Hematopoietic multipotent progenitor cell treated with erythropoietin and hydrocortisone succinate and interleukin-3 and kit ligand, for 6 days (in vitro differentiated cells): ENCODE measurements around the gene CIB2.

Experiments
- DNase-seq: peaks from one replicate; pipeline ENCODE4 v3.0.0-alpha.2; 2015

CIB2 gene

GRCh38 chr15:78082743-78083110 lies 48.5 kb downstream of the CIB2 start:
- no peak for DNase-seq

GRCh38 chr15:78082106-78082742 lies 49.0 kb downstream of the CIB2 start:
- DNase-seq: no peak

- no peak for DNase-seq
Observed at GRCh38 chr15:78080088-78080460, 51.2 kb downstream of the CIB2 start.

- no peak for DNase-seq
Observed at GRCh38 chr15:78079298-78080087, 51.8 kb downstream of the CIB2 start.

GRCh38 chr15:78077871-78078210 lies 53.4 kb downstream of the CIB2 start:
- no peak for DNase-seq

- DNase-seq: peak; percentile 75
Observed at GRCh38 chr15:78077053-78077870, 54.0 kb downstream of the CIB2 start, which contains the start of gene TBC1D2B. Gene TBC1D2B (minus strand): TSS chr15:78077711. CDS start chr15:78077652, 59 bp downstream.

GRCh38 chr15:78076231-78077052 lies 54.8 kb downstream of the CIB2 start:
- DNase-seq: no peak

GRCh38 chr15:78075490-78076230 lies 55.6 kb downstream of the CIB2 start:
- DNase-seq: peak; percentile 45

GRCh38 chr15:78073046-78073787 lies 58.0 kb downstream of the CIB2 start:
- DNase-seq: no peak

GRCh38 chr15:78072080-78072892 lies 59.0 kb downstream of the CIB2 start:
- DNase-seq: no peak

- DNase-seq: no peak
Observed at GRCh38 chr15:78071383-78071782, 59.9 kb downstream of the CIB2 start.

GRCh38 chr15:78070049-78070700 lies 61.1 kb downstream of the CIB2 start:
- DNase-seq: peak; percentile 50

- no peak for DNase-seq
Observed at GRCh38 chr15:78069462-78070029, 61.7 kb downstream of the CIB2 start.

- DNase-seq: no peak
Observed at GRCh38 chr15:78069052-78069414, 62.2 kb downstream of the CIB2 start.

- DNase-seq: peak; percentile 46
Observed at GRCh38 chr15:78067328-78068228, 63.7 kb downstream of the CIB2 start.

GRCh38 chr15:78065973-78066946 lies 65.0 kb downstream of the CIB2 start:
- DNase-seq: no peak

GRCh38 chr15:78065284-78065872 lies 65.9 kb downstream of the CIB2 start:
- no peak for DNase-seq
